GM23248 (cell line): Measurements from ENCODE around the gene GFPT1.

Source experiments
- EZH2 ChIP-seq: fragments of 200-600 bp; sonication (generic); IDR thresholded peaks from 2 replicates; pipeline ENCODE4 v1.6.1; 2018; ENCODE audit warnings: antibody characterized with exemption, mild to moderate bottlenecking; ENCODE audit not compliant: insufficient read depth, poor library complexity, severe bottlenecking
- EZH2phosphoT487 ChIP-seq: fragments of 200-600 bp; sonication (generic); IDR thresholded peaks from 2 replicates; pipeline ENCODE4 v1.6.1; 2018; ENCODE audit warnings: antibody characterized with exemption, moderate library complexity, mild to moderate bottlenecking, low read depth; ENCODE audit not compliant: insufficient read depth

- TF ChIP-seq EZH2phosphoT487, result no peak
- no peak for TF ChIP-seq EZH2
Measured at GRCh38 chr2:69308338-69308737, 78.7 kb downstream of the GFPT1 start.
